GM10266 (cell line): ENCODE results near the gene DCAF5.
A peak's percentile ranks its signal among the peaks of the same experiment; 100 is the strongest.

Source experiments
- DNase-seq: peaks from one replicate; pipeline ENCODE4 v3.0.0; 2012; ENCODE audit errors: extremely low spot score
- TF ChIP-seq, protein P1 (sequence below): IDR thresholded peaks from 2 replicates; pipeline ENCODE4 v1.5.1; 2012; ENCODE audit warnings: mild to moderate bottlenecking, low read depth; ENCODE audit not compliant: control insufficient read depth, insufficient read depth; ENCODE audit errors: missing control alignments

The DCAF5 gene

DNA sequence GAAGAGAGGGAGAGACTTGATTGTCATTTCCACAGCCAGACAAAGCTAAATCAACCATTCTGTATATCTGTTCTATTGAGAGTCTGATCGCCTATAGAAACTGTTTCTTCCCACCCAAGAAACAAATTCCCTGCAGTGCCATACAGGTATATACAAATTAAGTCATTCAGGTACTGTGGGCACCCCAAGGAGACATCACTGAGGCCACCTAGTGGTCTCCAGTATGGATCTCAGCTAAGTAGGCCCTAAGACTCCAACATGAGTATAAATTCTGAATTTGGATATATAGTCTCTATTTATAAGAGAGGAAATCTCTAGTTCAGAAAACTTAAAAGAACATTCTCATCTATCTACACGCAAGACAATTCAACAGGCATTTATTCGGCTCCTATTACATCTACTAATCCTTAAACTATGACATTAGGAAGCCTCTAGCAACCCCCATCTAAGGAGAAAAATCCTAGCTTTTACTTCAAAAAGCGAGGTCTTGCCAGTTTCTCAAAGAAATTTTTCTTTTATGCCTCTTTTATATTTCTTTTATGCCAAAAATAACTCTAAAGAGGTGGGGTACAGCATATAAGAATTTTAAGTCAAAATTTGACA lies 62.6 kb downstream of the DCAF5 start:
- TF ChIP-seq, protein P1, sequence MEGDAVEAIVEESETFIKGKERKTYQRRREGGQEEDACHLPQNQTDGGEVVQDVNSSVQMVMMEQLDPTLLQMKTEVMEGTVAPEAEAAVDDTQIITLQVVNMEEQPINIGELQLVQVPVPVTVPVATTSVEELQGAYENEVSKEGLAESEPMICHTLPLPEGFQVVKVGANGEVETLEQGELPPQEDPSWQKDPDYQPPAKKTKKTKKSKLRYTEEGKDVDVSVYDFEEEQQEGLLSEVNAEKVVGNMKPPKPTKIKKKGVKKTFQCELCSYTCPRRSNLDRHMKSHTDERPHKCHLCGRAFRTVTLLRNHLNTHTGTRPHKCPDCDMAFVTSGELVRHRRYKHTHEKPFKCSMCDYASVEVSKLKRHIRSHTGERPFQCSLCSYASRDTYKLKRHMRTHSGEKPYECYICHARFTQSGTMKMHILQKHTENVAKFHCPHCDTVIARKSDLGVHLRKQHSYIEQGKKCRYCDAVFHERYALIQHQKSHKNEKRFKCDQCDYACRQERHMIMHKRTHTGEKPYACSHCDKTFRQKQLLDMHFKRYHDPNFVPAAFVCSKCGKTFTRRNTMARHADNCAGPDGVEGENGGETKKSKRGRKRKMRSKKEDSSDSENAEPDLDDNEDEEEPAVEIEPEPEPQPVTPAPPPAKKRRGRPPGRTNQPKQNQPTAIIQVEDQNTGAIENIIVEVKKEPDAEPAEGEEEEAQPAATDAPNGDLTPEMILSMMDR: peak; percentile 63
- DNase-seq: no peak

DNA sequence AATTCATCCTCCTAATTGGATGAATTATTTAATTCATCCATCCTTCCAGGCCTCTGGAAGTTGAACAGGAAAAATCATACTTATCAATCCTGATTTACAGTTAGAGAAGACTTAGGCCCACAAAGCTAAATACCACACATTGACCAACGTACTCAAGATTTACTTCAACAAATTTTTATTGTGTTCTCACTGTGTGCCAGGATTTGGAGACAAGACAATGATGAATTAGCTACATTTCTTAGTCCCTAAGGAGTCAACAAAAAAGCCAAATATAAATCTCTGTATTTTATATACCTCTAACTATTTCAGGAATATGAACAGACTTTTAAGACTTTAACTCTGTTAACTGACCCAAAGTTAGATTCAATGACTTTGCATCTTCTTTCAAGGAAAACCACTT lies 63.9 kb downstream of the DCAF5 start:
- DNase-seq: no peak
- TF ChIP-seq, protein P1: no peak

DNA sequence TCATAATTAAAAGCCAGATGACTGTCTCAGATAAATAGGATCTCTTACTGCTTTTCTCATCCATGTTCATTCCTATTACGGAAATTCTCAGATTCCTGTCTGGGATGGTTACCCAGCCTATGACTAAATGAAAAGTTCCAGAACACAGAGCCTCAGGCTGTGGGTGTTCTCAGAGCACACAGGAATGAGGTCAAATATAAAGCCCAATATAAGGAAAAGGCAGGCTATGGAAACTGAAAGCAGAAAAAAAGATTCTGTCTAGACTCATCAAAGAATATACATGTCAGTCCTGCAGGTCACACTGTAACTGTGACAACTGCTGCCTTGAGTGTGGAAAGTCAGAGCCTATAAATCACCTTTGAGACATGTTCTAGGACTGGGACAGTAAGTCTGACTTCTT lies 64.3 kb downstream of the DCAF5 start:
- DNase-seq: no peak
- TF ChIP-seq, protein P1: no peak

DNA sequence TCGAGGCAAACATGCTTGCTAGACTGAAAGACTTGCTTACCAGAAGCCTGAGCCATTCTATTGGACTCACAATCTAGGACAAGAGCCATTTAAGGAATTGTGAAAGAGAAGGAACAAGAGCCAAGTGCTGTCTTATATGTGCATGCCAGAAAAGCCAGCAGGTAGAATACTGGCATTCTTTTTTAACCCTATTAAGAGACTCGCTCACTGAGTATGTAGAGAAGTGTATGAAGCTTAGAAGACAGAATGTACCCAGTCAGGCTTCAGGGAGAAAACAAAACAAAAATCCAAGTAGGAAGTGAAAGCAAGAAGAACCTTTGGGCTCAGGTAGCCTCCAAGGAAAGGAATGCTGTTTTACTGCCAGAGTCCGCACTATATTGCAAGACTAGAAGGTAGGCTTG lies 65.9 kb downstream of the DCAF5 start:
- TF ChIP-seq, protein P1: no peak
- DNase-seq: no peak

DNA sequence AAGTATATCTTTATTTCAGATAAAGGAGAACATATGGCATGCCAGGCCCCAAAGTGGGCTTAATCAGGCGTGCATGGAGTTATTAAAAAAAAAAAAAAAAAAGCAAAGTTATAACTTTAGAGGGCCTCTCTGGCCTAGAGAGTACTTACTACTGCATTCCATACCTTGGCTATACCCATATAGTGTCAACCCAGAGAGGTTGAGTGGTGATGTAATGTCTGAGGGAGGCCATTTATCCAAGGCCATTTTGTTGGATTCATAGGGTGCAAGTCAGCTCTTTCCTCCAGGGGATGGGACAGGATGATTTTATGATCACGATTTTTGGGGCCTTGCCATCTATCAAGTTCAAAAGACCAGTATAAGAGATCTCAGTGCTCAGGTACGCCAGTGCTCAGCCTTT lies 66.4 kb downstream of the DCAF5 start:
- no peak for DNase-seq
- TF ChIP-seq, protein P1: no peak

DNA sequence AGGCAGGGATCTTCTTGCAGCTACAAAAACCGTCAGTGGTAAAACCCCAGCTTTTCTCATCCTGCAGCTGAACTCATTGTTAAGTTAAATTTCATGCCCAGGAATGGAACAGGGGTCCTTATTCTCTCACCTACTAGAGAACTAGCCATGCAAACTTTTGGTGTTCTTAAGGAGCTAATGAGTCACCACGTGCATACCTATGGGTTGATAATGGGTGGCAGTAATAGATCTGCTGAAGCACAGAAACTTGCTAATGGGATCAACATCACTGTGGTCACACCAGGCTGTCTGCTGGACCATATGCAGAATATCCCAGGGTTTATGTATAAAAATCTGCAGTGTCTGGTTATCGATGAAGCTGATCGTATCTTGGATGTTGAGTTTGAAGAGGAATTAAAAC lies 68.9 kb downstream of the DCAF5 start:
- no peak for DNase-seq
- TF ChIP-seq, protein P1: no peak

DNA sequence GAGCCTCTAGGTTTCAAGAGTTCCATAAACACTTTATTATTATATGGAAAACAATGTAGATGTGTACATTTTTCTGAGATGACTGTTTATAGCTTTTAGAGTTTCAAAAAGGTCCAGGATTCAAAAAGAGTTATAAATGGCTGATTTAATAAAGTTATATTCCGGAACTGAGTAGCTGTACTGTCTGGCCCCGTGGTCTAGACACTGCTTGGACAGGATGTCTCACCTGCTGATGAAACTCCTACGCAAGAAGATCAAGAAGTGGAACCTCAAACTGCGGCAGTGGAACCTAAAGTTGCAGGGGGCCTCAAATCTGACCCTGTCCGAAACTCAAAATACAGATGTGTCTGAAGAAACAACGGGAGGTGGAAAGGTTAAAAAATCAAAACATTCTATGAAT lies 69.7 kb downstream of the DCAF5 start:
- DNase-seq: no peak
- TF ChIP-seq, protein P1: no peak
